K562 (cell line): ENCODE data around the gene HOXA11. TPM values are rescaled to one million over a fixed set of nuclear protein-coding genes. Genes with fewer than 3 reads are reported as not detected.

Experiments used
- ATAC-seq: fragments of 200-7000 bp; cut with Tn5 transposase; 3 replicates; pipeline ENCODE4 v1.9.1; 2020; ENCODE audit warnings: moderate library complexity
- BruUV-seq: library from RNA; stranded (reverse); fragments of 400-500 nt; replicated peaks from 2 replicates; lab custom pipeline; 2021; lab: Mats Ljungman, UMichigan
- CTCF ChIA-PET: fragments of 300-600 bp; formaldehyde crosslinking; extraction: SDS; loops from one replicate; lab custom pipeline; 2021; ENCODE audit warnings: low intra/inter-chr PET ratio; lab: Yijun Ruan, JAX
- POLR2A ChIA-PET: fragments of 300-600, 350-650 bp; sonication (Branson Sonifier 250); formaldehyde crosslinking; extraction: SDS; loops from one replicate; lab custom pipeline; 2021; ENCODE audit warnings: antibody characterized with exemption, inconsistent platforms; lab: Yijun Ruan, JAX
- DNase-seq, 4 experiments: peaks; one replicate each; pipeline versions ENCODE4 v3.0.0 to v3.0.0-alpha.2; 2011 to 2018; ENCODE audit warnings: low spot score in 3 of 4, mixed read lengths in 3 of 4; ENCODE audit errors: extremely low read depth in 1 of 4
- FAIRE-seq: peaks from 2 replicates; lab custom pipeline; 2011; peaks lifted over from hg19 to GRCh38; lab: Jason Lieb, UNC
- H2AFZ ChIP-seq: 2 replicates; pipeline ENCODE4 v1.6.0; 2011; ENCODE audit warnings: low read depth, low read length, control low read depth, inconsistent platforms
- H3K27ac ChIP-seq: fragments of 200-600 bp; 3 replicates; pipeline ENCODE4 v1.8.0; 2011; ENCODE audit warnings: low read depth, mild to moderate bottlenecking, control low read depth, inconsistent platforms, low read length, moderate library complexity, mixed read lengths; ENCODE audit errors: extremely low read depth
- H3K27me3 ChIP-seq, 2 experiments: fragments of 300-600 bp in 1 of 2; 2 replicates in 1 of 2; 3 replicates in 1 of 2; pipeline versions ENCODE4 v1.6.0 to v1.8.0; 2011; ENCODE audit warnings: inconsistent platforms in 2 of 2, low read length in 2 of 2, mild to moderate bottlenecking in 1 of 2, mixed read lengths in 1 of 2, moderate library complexity in 1 of 2; ENCODE audit not compliant: control insufficient read depth in 2 of 2, insufficient read depth in 2 of 2
- H3K36me3 ChIP-seq: fragments of 300-600 bp; 3 replicates; pipeline ENCODE4 v1.8.0; 2011; ENCODE audit warnings: mild to moderate bottlenecking, low read length, inconsistent platforms; ENCODE audit not compliant: control insufficient read depth, insufficient read depth
- H3K4me1 ChIP-seq, 2 experiments: fragments of 200-600 bp in 1 of 2; replicated peaks in 1 of 2; 2 replicates in 1 of 2; 3 replicates in 1 of 2; pipeline versions ENCODE4 v1.5.1 to v1.8.0; 2011; ENCODE audit warnings: inconsistent platforms in 2 of 2, low read length in 2 of 2, mild to moderate bottlenecking in 1 of 2, mixed read lengths in 1 of 2, moderate library complexity in 1 of 2; ENCODE audit not compliant: control insufficient read depth in 2 of 2, insufficient read depth in 2 of 2
- H3K4me2 ChIP-seq: 2 replicates; pipeline ENCODE4 v1.6.1; 2011; ENCODE audit warnings: low read length, control low read depth, inconsistent platforms, mixed read lengths; ENCODE audit not compliant: insufficient read depth
- H3K4me3 ChIP-seq: fragments of 200-600 bp; sonication (generic), shearing (Covaris generic); 2 replicates; pipeline ENCODE4 v1.5.1; 2016; ENCODE audit warnings: control low read depth, inconsistent platforms
- H3K79me2 ChIP-seq: fragments of 200-600 bp; 3 replicates; pipeline ENCODE4 v1.8.0; 2011; ENCODE audit warnings: low read length, inconsistent platforms; ENCODE audit not compliant: control insufficient read depth, insufficient read depth
- H3K9ac ChIP-seq, 2 experiments: 2 replicates each; pipeline versions ENCODE4 v1.6.0 to v1.6.1; 2011; ENCODE audit warnings: low read depth in 2 of 2, low read length in 2 of 2, control low read depth in 1 of 2, inconsistent platforms in 1 of 2, mild to moderate bottlenecking in 1 of 2, mixed read lengths in 1 of 2; ENCODE audit not compliant: insufficient read depth in 1 of 2
- H3K9me1 ChIP-seq: one replicate; pipeline ENCODE4 v1.6.0; 2011; ENCODE audit warnings: inconsistent platforms, mild to moderate bottlenecking, low read length, moderate library complexity; ENCODE audit not compliant: control insufficient read depth, insufficient read depth
- H3K9me3 ChIP-seq: replicated peaks from 2 replicates; pipeline ENCODE4 v1.5.1; 2011; ENCODE audit warnings: low read depth, low read length, inconsistent platforms; ENCODE audit not compliant: control insufficient read depth, insufficient read depth
- H4K20me1 ChIP-seq: replicated peaks from 2 replicates; pipeline ENCODE4 v1.6.1; 2011; ENCODE audit warnings: low read length, inconsistent platforms, mixed read lengths; ENCODE audit not compliant: control insufficient read depth, insufficient read depth
- CTCF ChIP-seq, 3 experiments: IDR thresholded peaks in 2 of 3; conservative IDR thresholded peaks in 1 of 3; 2 replicates each; pipeline ENCODE4 v1.5.1; 2011 to 2012; ENCODE audit warnings: low read length in 3 of 3, mild to moderate bottlenecking in 3 of 3, control low read depth in 2 of 3, improper control_type of control experiment in 1 of 3, inconsistent platforms in 1 of 3, low read depth in 1 of 3, mixed read lengths in 1 of 3, moderate library complexity in 1 of 3; ENCODE audit not compliant: insufficient read depth in 2 of 3
- DACH1 ChIP-seq: fragments of 450-650 bp; IDR thresholded peaks from 2 replicates; pipeline ENCODE4 v1.6.1; 2018; ENCODE audit not compliant: partially characterized antibody
- E2F3 ChIP-seq: fragments of 250-450 bp; sonication (Bioruptor Pico); IDR thresholded peaks from 2 replicates; pipeline ENCODE4 v1.4.0; 2020; ENCODE audit warnings: mild to moderate bottlenecking
- ETS1 ChIP-seq: conservative IDR thresholded peaks from 2 replicates; pipeline ENCODE4 v1.6.1; 2011; ENCODE audit warnings: low read depth, mild to moderate bottlenecking, low read length; ENCODE audit not compliant: control insufficient read depth
- ILF3 ChIP-seq: fragments of 450-650 bp; IDR thresholded peaks from 2 replicates; pipeline ENCODE4 v1.6.1; 2018; ENCODE audit warnings: antibody characterized with exemption, mild to moderate bottlenecking, moderate library complexity, borderline replicate concordance
- KLF1 ChIP-seq: fragments of 450-650 bp; IDR thresholded peaks from 2 replicates; pipeline ENCODE4 v1.6.1; 2016; ENCODE audit warnings: missing genetic modification characterization, missing compliant biosample characterization
- POLR2H ChIP-seq: IDR thresholded peaks from 2 replicates; pipeline ENCODE4 v1.6.1; 2016; ENCODE audit warnings: missing genetic modification characterization, low read depth, mild to moderate bottlenecking, control low read depth, missing compliant biosample characterization, moderate library complexity
- XRCC5 ChIP-seq: fragments of 200-400 bp; formaldehyde crosslinking; IDR thresholded peaks from 2 replicates; pipeline ENCODE4 v1.6.1; 2017; ENCODE audit warnings: low read depth, mild to moderate bottlenecking, low read length
- ZNF3 ChIP-seq: fragments of 250-450 bp; sonication (Bioruptor Pico); IDR thresholded peaks from 2 replicates; pipeline ENCODE4 v1.5.0; 2021; ENCODE audit warnings: mild to moderate bottlenecking, moderate library complexity
- ZNF316 ChIP-seq: fragments of 450-650 bp; IDR thresholded peaks from 2 replicates; pipeline ENCODE4 v1.6.1; 2016
- WGBS: fragments of 100-300 bp; shearing (Covaris generic); methylation state at CpG from one replicate; pipeline ENCODE4 v1.1.6; 2016; ENCODE audit warnings: low coverage, mixed read lengths; ENCODE audit not compliant: insufficient coverage; ENCODE audit errors: missing lambda C conversion rate; 5-methylcytosine and 5-hydroxymethylcytosine counted together
- in situ Hi-C: fragments of 300-500 bp; cut with MboI; formaldehyde crosslinking; loops from 4 replicates; pipeline ENCODE4 v1.15.0; 2018; ENCODE audit warnings: inconsistent platforms, mixed read lengths
- intact Hi-C: fragments of 100-400 bp; cut with micrococcal nuclease; formaldehyde crosslinking; loops from 2 replicates; pipeline ENCODE4 v1.14.2; 2022
- polyA plus RNA-seq, 8 experiments: library from polyadenylated mRNA; depleted of rRNA in 4 of 8; stranded (reverse) in 5 of 8; unstranded in 3 of 8; fragments of >200 nt; fragmentation: Nextera tagmentation in 2 of 8; fragmentation: Illumina TruSeq in 1 of 8; extraction: Ambion mirVana in 2 of 8; extraction: Trizol in 1 of 8; gene quantifications; 2 replicates each; pipeline versions ENCODE4 v1.2.1 to v1.2.3, GENCODE V29; 2011 to 2014; ENCODE audit warnings: inconsistent platforms in 1 of 8, missing spikeins in 1 of 8
- total RNA-seq, 7 experiments: library from RNA; depleted of rRNA in 6 of 7; stranded (reverse); fragments of >200 nt in 6 of 7; fragmentation: Illumina TruSeq in 2 of 7; extraction: Trizol in 2 of 7; gene quantifications; 2 replicates each; pipeline versions ENCODE4 v1.2.1 to v1.2.3, GENCODE V29; 2011 to 2021; ENCODE audit warnings: low replicate concordance in 1 of 7

Gene HOXA11
- total and polyA plus RNA-seq, 9 of the 15 experiments (the other 6 are each of a cell fraction or from before 2014, with no cell fraction given) = not detected

GRCh38 chr7:27176524-27176845, 8.5 kb downstream of the HOXA11 start (continued):
- TF ChIP-seq CTCF (IDR thresholded peaks at IDR 0.05 in 2 of 3, conservative IDR thresholded peaks at IDR 0.05 in 1 of 3; ENCODE audit: insufficient read depth in 2 of 3, low read depth in 1 of 3, low read length in 3 of 3) (no peak), E2F3 (CRISPR knock-in tag) (no peak)

GRCh38 chr7:27175626-27176523, 9.2 kb downstream of the HOXA11 start:
- CTCF ChIA-PET = no interaction called here
- no peaks in the 10 kb centered on the region for H3K9me1 ChIP-seq
- BruUV-seq = no TSS peak
- H3K4me1 ChIP-seq = peaks cover 0 to 10% of the 10 kb centered on the region in 2 experiments; a peak in 1 of 5 replicates
- FAIRE-seq (no peak), ATAC-seq (no peak), DNase-seq (no peak)
- H3K4me3 ChIP-seq = no peak overlapping the region
- H4K20me1 ChIP-seq = no peaks in the 10 kb centered on the region
- intact Hi-C loops (no loop called here), in situ Hi-C loops (no loop called here)
- H3K79me2 ChIP-seq = no peaks in the 10 kb centered on the region
- no peak for TF ChIP-seq DACH1
- no peak for TF ChIP-seq POLR2H (tag)
- TF ChIP-seq ZNF3 (CRISPR knock-in tag) = no peak
- TF ChIP-seq ILF3 = no peak
- no peak for TF ChIP-seq ZNF316
- no peak for TF ChIP-seq XRCC5
- no peak for TF ChIP-seq ETS1
- TF ChIP-seq KLF1 (tag) = no peak
- no peak overlapping the region for H3K4me2 ChIP-seq
- H3K27me3 ChIP-seq = peaks cover 27 to 73% of the 10 kb centered on the region in 2 experiments
- no peaks in the 10 kb centered on the region for H3K36me3 ChIP-seq
- no peaks in the 10 kb centered on the region; the same call in 1 of the 2 replicates for H3K9me3 ChIP-seq
- no peak overlapping the region for H3K9ac ChIP-seq
- no peak overlapping the region for H2AFZ ChIP-seq
- no peak overlapping the region for H3K27ac ChIP-seq
- POLR2A ChIA-PET = interaction anchor here (0.5 to 0.6 kb wide), 2 partner anchors 13 to 404 kb away, joined by 3 read pairs; no protein-coding TSS in a partner anchor
- 3% methylated on average over 36 of the region's 40 CpGs for WGBS
